Keratinocyte (primary cell): ENCODE results near the gene EAF2. TPM values are rescaled to one million over a fixed set of nuclear protein-coding genes. Genes with fewer than 3 reads are reported as not detected.

ENCODE experiments used
- DNase-seq: peaks from one replicate; pipeline ENCODE4 v3.0.0-alpha.2; 2011; ENCODE audit warnings: low read depth, missing footprints, low spot score
- FAIRE-seq: peaks from 2 replicates; lab custom pipeline; 2011; peaks lifted over from hg19 to GRCh38; lab: Jason Lieb, UNC
- H2AFZ ChIP-seq: 2 replicates; pipeline ENCODE4 v1.6.0; 2012; ENCODE audit warnings: low read length, control low read depth, inconsistent platforms; ENCODE audit not compliant: control insufficient read depth
- H3K27ac ChIP-seq: 2 replicates; pipeline ENCODE4 v1.5.1; 2011; ENCODE audit warnings: low read length; ENCODE audit not compliant: control insufficient read depth, insufficient read depth
- H3K27me3 ChIP-seq: 3 replicates; pipeline ENCODE4 v1.6.0; 2011; ENCODE audit warnings: low read length; ENCODE audit not compliant: control insufficient read depth, insufficient read depth; ENCODE audit errors: extremely low read depth
- H3K36me3 ChIP-seq, 2 experiments: 2 replicates in 1 of 2; 3 replicates in 1 of 2; pipeline ENCODE4 v1.5.1; 2011; ENCODE audit warnings: low read length in 2 of 2, mild to moderate bottlenecking in 1 of 2; ENCODE audit not compliant: control insufficient read depth in 2 of 2, insufficient read depth in 2 of 2; ENCODE audit errors: extremely low read depth in 1 of 2
- H3K4me1 ChIP-seq: 3 replicates; pipeline ENCODE4 v1.5.1; 2011; ENCODE audit warnings: low read length; ENCODE audit not compliant: control insufficient read depth, insufficient read depth; ENCODE audit errors: extremely low read depth
- H3K4me2 ChIP-seq: 3 replicates; pipeline ENCODE4 v1.6.0; 2011; ENCODE audit warnings: low read depth, low read length; ENCODE audit not compliant: control insufficient read depth, insufficient read depth; ENCODE audit errors: extremely low read depth
- H3K4me3 ChIP-seq, 3 experiments: fragments of 200-600 bp in 1 of 3; sonication (generic) in 1 of 3; 2 replicates in 2 of 3; 3 replicates in 1 of 3; pipeline ENCODE4 v1.5.1; 2011 to 2016; ENCODE audit warnings: low read length in 3 of 3, mild to moderate bottlenecking in 3 of 3, control low read depth in 2 of 3, inconsistent platforms in 1 of 3, low read depth in 1 of 3, mixed read lengths in 1 of 3, mixed run types in 1 of 3, moderate library complexity in 1 of 3; ENCODE audit not compliant: control insufficient read depth in 2 of 3, insufficient read depth in 2 of 3; ENCODE audit errors: extremely low read depth in 1 of 3
- H3K79me2 ChIP-seq: 2 replicates; pipeline ENCODE4 v1.6.0; 2012; ENCODE audit warnings: low read length; ENCODE audit not compliant: control insufficient read depth, insufficient read depth
- H3K9ac ChIP-seq: 3 replicates; pipeline ENCODE4 v1.6.0; 2011; ENCODE audit warnings: low read length; ENCODE audit not compliant: control insufficient read depth, insufficient read depth; ENCODE audit errors: extremely low read depth
- H3K9me1 ChIP-seq: 3 replicates; pipeline ENCODE4 v1.6.0; 2011; ENCODE audit warnings: low read length; ENCODE audit not compliant: control insufficient read depth, insufficient read depth; ENCODE audit errors: extremely low read depth
- H3K9me3 ChIP-seq: 2 replicates; pipeline ENCODE4 v1.5.1; 2012; ENCODE audit warnings: low read depth, low read length; ENCODE audit not compliant: control insufficient read depth
- H4K20me1 ChIP-seq: 3 replicates; pipeline ENCODE4 v1.6.0; 2011; ENCODE audit warnings: low read length; ENCODE audit not compliant: control insufficient read depth, insufficient read depth; ENCODE audit errors: extremely low read depth
- EZH2 ChIP-seq: IDR thresholded peaks from one replicate; pipeline ENCODE4 v1.6.1; 2012; ENCODE audit warnings: inconsistent platforms, mild to moderate bottlenecking, low read length, moderate library complexity
- dilution Hi-C: fragments of 300-500 bp; cut with MboI; formaldehyde crosslinking; loops from one replicate; pipeline ENCODE4 v1.7.0; 2020; ENCODE audit warnings: low sequenced_read_pairs; ENCODE audit not compliant: extremely low pct_ligation_motif_present
- polyA plus RNA-seq, 5 experiments: library from polyadenylated mRNA; depleted of rRNA in 3 of 5; stranded (reverse) in 3 of 5; stranded (forward) in 1 of 5; unstranded in 1 of 5; fragments of >200 nt; gene quantifications; 1 replicate in 1 of 5; 2 replicates in 3 of 5; 3 replicates in 1 of 5; pipeline versions ENCODE4 v1.2.1 to v1.2.3, GENCODE V29; 2011 to 2012; ENCODE audit warnings: missing spikeins in 2 of 5, low read depth in 1 of 5, low replicate concordance in 1 of 5
- TF ChIP-seq, protein P1 (sequence below), 3 experiments: IDR thresholded peaks in 1 of 3; conservative IDR thresholded peaks in 1 of 3; optimal IDR thresholded peaks in 1 of 3; 2 replicates in 2 of 3; 3 replicates in 1 of 3; pipeline versions ENCODE3 to v1.5.1; 2011; ENCODE audit warnings: low read length in 3 of 3, mild to moderate bottlenecking in 3 of 3, moderate library complexity in 2 of 3, control low read depth in 1 of 3, inconsistent platforms in 1 of 3; ENCODE audit not compliant: insufficient read depth in 2 of 3; ENCODE audit errors: extremely low read depth in 1 of 3

EAF2 gene
- polyA plus RNA-seq, 1 donor (not counting 4 experiments of a cell fraction or from before 2014, with no cell fraction given): 4.4 TPM

GRCh38 chr3:121844892-121845291 is 9.9 kb downstream of the EAF2 start:
- no peaks in the 10 kb centered on the region for H3K27me3 ChIP-seq
- H3K36me3 ChIP-seq: no peaks in the 10 kb centered on the region
- no peak overlapping the region for H3K4me2 ChIP-seq
- H3K79me2 ChIP-seq: no peaks in the 10 kb centered on the region
- no peaks in the 10 kb centered on the region for H3K9me1 ChIP-seq
- H3K4me1 ChIP-seq: no peaks in the 10 kb centered on the region
- DNase-seq (no peak), FAIRE-seq (no peak)
- H3K9ac ChIP-seq: no peak overlapping the region
- no peak overlapping the region for H2AFZ ChIP-seq
- no peaks in the 10 kb centered on the region for H3K9me3 ChIP-seq
- dilution Hi-C loops: no loop called here
- H3K4me3 ChIP-seq: no peak overlapping the region
- H3K27ac ChIP-seq: no peak overlapping the region
- TF ChIP-seq, protein P1, sequence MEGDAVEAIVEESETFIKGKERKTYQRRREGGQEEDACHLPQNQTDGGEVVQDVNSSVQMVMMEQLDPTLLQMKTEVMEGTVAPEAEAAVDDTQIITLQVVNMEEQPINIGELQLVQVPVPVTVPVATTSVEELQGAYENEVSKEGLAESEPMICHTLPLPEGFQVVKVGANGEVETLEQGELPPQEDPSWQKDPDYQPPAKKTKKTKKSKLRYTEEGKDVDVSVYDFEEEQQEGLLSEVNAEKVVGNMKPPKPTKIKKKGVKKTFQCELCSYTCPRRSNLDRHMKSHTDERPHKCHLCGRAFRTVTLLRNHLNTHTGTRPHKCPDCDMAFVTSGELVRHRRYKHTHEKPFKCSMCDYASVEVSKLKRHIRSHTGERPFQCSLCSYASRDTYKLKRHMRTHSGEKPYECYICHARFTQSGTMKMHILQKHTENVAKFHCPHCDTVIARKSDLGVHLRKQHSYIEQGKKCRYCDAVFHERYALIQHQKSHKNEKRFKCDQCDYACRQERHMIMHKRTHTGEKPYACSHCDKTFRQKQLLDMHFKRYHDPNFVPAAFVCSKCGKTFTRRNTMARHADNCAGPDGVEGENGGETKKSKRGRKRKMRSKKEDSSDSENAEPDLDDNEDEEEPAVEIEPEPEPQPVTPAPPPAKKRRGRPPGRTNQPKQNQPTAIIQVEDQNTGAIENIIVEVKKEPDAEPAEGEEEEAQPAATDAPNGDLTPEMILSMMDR (optimal IDR thresholded peaks at IDR 0.05 in 1 of 3, IDR thresholded peaks at IDR 0.05 in 1 of 3, conservative IDR thresholded peaks at IDR 0.05 in 1 of 3; ENCODE audit: extremely low read depth in 1 of 3, insufficient read depth in 2 of 3, low read length in 3 of 3): no peak
- no peak for TF ChIP-seq EZH2
- H4K20me1 ChIP-seq: no peaks in the 10 kb centered on the region

DNA sequence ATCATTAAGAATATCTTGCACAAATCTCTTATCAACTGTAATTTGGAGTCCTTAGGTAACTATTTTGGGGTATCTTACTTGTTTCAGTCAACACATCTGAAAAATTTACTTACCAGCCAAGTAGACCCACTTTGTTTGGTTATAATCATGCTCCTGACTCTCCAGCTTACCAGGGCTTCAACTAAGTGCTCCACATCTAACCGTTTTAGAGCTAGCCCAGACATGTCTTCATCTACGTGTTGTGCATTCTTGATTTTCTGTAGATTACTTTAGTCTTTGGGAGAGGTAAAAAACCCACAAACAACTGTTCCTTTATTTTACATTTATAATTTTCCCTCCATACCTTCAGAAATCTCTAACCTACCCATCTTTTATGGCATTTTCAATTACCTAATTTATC is 17.2 kb downstream of the EAF2 start:
- Histone ChIP-seq H3K4me3 (peak overlapping the region in 1 of 3 experiments; percentile 45), H3K79me2 (no peaks in the 10 kb centered on the region), H3K9me1 (no peaks in the 10 kb centered on the region), H3K27ac (peak overlapping the region; percentile 23), H2AFZ (peak overlapping the region; percentile 87), H3K9me3 (no peaks in the 10 kb centered on the region), H3K4me2 (peak overlapping the region; percentile 74), H3K36me3 (no peaks in the 10 kb centered on the region), H3K27me3 (no peaks in the 10 kb centered on the region), H3K9ac (no peak overlapping the region), H4K20me1 (no peaks in the 10 kb centered on the region), H3K4me1 (peaks cover 7% of the 10 kb centered on the region)
- FAIRE-seq (peak; percentile 49), DNase-seq (no peak)
- TF ChIP-seq, protein P1 (optimal IDR thresholded peaks at IDR 0.05 in 1 of 3, IDR thresholded peaks at IDR 0.05 in 1 of 3, conservative IDR thresholded peaks at IDR 0.05 in 1 of 3; ENCODE audit: extremely low read depth in 1 of 3, insufficient read depth in 2 of 3, low read length in 3 of 3): no peak
- TF ChIP-seq EZH2: no peak
- dilution Hi-C loops: no loop called here
